Omental fat pad (tissue), 4 donors: ENCODE results near the gene HNRNPA3. TPM values are rescaled to one million over a fixed set of nuclear protein-coding genes. Genes with fewer than 3 reads are reported as not detected.
A peak's percentile ranks its signal among the peaks of the same experiment; 100 is the strongest.
"Not testable (repeated sequence)": the region's sequence is repeated elsewhere in the genome, so short reads cannot be mapped to it uniquely, and the experiment has no call there.

Experiments
- ATAC-seq: fragments of 150-250 bp; one replicate; pipeline ENCODE4 v1.9.1; 2016; ENCODE audit warnings: mild to moderate bottlenecking, moderate library complexity; ENCODE audit not compliant: low FRiP score
- DNase-seq: peaks from one replicate; pipeline ENCODE4 v3.0.0-alpha.2; 2019; ENCODE audit warnings: low spot score
- total RNA-seq, 4 donors: library from RNA; depleted of rRNA; stranded (reverse); fragments of >200 nt; gene quantifications; one replicate each; pipeline ENCODE4 v1.1.0, GENCODE V29; 2016
- TF ChIP-seq, protein P1 (sequence below), 3 donors: fragments of 450-650 bp; IDR thresholded peaks; one replicate each; pipeline ENCODE4 v1.5.1; 2016 to 2017; ENCODE audit warnings: antibody characterized with exemption in 3 of 3, mild to moderate bottlenecking in 3 of 3, moderate library complexity in 2 of 3

The HNRNPA3 gene
- total RNA-seq, 4 donors from 2014 or later = 53.1 to 92.4 (median 67.0) TPM

DNA sequence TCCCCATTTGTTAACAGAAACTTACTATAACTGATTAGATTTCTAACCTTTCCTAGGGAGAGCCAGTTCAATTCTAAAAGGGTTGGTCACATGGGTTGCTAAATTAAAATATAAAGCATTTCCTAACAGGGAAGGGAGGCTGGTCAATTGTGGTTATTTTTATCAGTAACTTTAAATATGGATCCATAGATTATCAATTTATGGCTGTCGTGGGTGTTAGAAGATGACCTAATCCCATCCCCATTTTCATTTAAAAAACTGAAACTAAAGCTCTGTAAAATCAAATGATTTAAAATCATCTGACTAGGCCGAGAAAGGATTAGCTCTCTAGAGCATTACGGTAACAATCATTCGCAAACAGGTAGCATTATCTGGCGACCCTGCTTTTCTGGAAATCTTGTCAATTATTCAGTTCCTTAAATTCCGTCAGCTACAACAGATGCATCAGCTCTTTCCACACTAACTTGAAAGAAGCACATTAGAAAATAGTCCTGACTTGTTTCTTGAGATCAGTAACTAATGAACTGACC is 953 bp upstream of the HNRNPA3 start:
- no peak for DNase-seq
- ATAC-seq = no peak
- TF ChIP-seq, protein P1, sequence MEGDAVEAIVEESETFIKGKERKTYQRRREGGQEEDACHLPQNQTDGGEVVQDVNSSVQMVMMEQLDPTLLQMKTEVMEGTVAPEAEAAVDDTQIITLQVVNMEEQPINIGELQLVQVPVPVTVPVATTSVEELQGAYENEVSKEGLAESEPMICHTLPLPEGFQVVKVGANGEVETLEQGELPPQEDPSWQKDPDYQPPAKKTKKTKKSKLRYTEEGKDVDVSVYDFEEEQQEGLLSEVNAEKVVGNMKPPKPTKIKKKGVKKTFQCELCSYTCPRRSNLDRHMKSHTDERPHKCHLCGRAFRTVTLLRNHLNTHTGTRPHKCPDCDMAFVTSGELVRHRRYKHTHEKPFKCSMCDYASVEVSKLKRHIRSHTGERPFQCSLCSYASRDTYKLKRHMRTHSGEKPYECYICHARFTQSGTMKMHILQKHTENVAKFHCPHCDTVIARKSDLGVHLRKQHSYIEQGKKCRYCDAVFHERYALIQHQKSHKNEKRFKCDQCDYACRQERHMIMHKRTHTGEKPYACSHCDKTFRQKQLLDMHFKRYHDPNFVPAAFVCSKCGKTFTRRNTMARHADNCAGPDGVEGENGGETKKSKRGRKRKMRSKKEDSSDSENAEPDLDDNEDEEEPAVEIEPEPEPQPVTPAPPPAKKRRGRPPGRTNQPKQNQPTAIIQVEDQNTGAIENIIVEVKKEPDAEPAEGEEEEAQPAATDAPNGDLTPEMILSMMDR (IDR thresholded peaks at IDR 0.05) = no peak

DNA sequence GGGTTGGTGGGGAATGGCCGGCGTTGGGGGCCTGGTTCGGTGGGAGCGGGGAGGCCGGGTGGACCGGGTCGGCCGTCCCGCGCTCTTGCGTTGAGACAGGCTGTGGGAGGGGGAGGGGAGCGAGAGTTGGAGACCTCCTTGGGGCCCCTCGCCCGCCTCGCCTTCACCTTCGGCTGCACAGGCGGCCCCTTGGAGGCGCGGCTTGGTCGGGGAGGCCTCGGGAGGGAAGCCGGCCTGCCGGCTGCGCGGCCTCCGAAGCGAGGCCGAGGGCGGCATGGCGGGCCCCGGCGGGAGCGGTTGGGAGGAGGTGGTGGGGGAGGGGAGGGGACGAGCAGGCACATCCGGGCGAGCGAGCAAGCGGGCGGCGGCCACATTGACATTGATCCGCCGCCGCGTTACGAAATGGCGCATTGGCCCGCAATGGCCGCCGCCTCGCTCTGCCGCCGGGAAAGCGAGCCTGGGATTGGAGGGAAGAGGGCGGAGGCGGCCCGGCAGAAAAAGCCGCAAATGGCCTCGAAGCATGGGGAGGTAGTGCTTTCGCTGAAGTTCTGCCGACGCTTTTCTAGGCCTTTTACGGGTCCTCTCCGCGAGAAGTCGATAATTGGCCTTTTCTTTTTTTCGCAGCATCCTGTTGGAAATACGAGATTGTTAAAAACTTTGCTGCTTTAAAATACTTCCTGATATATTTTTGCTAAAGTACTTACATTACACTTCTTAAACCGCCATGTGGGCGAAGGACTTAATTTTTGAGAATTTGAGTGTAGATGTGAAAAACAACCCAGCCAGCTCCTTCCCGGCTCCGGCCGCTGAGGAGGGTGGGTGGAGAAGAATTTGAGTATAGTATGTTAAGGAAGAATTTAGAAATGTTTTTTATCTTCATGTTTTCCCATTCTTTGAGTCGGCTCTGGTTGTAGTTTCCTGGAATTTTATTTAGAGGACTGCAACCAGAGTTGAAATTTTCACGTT is 580 bp downstream of the HNRNPA3 start:
- DNase-seq (peak; percentile 91), ATAC-seq (peak; percentile 79)
- TF ChIP-seq, protein P1 (IDR thresholded peaks at IDR 0.05) = no peak

DNA sequence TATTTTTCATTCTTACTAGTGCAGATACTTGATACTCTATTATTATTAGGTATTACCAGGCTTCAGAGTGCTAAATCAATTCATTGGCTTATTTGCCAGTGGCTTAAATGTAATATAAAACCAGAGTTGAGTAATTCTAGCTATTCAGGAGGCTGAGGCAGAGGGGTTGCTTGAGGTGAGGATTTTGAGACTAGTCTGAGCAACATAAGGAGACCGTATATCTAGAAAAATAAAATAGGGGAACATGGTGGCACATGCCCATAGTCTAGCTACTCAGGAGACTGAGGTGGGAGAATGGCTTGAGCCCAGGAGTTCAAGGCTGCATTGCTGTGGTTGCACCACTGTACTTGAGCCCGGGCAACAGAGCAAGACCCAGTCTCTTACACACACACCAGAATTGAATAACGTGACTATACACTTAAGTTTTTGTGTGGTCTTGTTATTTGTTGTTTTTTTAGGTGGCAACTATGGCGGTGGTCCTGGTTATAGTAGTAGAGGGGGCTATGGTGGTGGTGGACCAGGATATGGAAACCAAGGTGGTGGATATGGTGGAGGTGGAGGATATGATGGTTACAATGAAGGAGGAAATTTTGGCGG is 4.8 kb downstream of the HNRNPA3 start:
- DNase-seq = no peak
- ATAC-seq = no peak
- TF ChIP-seq, protein P1 (IDR thresholded peaks at IDR 0.05) = no peak

DNA sequence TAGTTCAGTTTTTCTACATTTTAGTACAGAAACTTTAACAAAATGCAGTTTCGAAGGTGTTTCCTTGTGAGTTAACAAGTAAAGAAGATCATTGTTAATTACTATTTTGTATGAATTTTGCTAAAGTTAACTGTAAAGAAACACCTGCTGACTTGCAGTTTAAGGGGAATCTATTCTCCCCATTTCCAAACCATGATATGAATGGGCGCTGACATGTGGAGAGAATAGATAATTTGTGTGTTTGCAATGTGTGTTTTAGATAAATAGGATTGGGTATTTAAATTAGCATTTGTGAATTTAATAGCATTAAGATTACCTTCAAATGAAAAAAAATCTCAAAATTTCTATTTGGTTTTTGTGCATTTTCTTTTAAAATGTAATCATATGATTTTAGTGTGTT is 7.2 kb downstream of the HNRNPA3 start:
- not testable (repeated sequence) for DNase-seq, ATAC-seq

DNA sequence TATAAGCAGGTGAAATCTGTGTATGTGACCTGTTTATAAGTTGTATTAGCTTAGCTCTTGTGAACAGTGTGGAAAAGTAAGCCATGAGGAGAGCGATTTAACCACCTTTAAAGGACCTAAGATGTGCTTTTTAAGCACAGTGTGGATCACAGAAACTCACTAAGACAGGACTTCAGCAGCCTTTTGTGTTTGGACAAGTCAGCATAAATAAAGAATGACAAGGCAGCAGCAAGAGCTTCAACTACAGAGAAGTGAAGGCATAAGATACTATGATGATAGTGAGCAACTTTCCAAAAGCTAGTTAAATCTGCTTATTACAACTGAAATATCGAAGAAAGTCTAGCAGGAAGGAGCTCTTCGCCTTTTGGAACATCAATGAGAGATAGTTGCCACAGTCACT is 8.9 kb downstream of the HNRNPA3 start:
- ATAC-seq = no peak
- DNase-seq = no peak
- TF ChIP-seq, protein P1 (IDR thresholded peaks at IDR 0.05) = no peak

DNA sequence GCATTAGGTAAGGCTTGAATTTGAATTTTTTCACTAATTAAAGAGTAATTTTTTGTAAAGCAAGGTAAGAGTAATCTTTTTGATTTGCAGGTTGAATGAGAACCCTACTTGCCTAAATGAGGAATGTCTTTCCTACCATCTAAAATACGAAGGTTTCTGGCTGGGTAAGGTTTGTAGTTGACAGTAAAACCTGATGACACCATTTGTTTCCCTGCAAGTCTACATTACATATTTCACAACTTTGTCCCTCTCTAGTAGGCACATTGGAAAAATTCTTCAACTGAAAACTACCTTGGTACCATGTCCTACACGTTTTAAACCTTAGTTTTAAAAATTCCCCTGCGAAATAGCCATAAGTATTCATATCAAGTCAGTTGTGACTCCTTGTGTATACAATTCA is 9.4 kb downstream of the HNRNPA3 start:
- no peak for ATAC-seq
- TF ChIP-seq, protein P1 (IDR thresholded peaks at IDR 0.05) = no peak
- DNase-seq = no peak

DNA sequence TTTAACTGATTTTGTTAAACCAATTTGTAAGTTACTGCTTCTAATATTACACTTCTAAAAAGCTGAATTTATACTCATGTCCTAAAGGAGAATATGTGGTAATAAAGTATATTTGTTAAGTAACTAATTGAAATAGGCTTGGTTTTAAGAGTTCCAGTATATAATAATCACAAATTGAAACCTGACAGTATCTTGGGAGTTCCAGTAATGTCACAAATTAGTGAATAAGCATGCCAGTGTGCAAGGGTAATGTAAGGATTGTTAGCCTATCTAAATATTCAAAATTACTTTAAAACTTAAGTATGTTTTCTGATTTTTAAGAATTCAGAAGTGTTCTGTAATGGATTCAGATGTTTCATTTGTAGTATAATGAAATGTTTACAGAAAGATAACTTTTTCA is 10.8 kb downstream of the HNRNPA3 start:
- ATAC-seq = not testable (repeated sequence)

DNA sequence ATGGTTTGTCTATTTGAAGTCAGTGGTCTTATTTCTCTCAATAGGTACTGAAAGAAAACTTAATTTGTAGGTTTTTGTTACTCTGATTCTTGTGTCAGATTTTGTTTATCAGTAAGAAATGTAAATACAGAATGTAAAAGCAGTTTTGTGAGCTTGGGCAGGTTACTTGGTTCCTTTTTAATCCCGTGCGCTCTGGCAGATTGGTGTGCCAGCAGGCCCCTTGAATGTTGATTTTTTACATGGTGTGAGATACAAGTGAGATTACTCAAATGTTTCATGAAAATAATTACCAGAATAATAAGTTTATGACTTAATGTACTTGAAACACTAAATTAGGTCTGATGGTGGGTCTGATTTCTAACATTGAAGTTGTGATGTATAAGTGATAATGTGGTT is 13.4 kb downstream of the HNRNPA3 start:
- TF ChIP-seq, protein P1 (IDR thresholded peaks at IDR 0.05) = no peak
- ATAC-seq (no peak), DNase-seq (no peak)

More for the DNA sequence above, 10.8 kb downstream of the HNRNPA3 start:
- DNase-seq = not testable (repeated sequence)
